IMR-90 (cell line): Measurements from ENCODE around the gene POLR3E.

Source experiments
- SMC3 ChIP-seq: fragments of 150-350 bp; IDR thresholded peaks from 2 replicates; pipeline ENCODE4 v1.6.1; 2016; ENCODE audit warnings: low read depth, mild to moderate bottlenecking, antibody characterized with exemption, low read length, moderate library complexity
- TF ChIP-seq, protein P1 (sequence below): fragments of 150-350 bp; IDR thresholded peaks from 2 replicates; pipeline ENCODE4 v1.6.1; 2017; ENCODE audit warnings: mild to moderate bottlenecking, antibody characterized with exemption, low read length, low read depth
- TF ChIP-seq, protein P2 (sequence below): conservative IDR thresholded peaks from 2 replicates; pipeline ENCODE4 v1.5.1; 2012; ENCODE audit warnings: mild to moderate bottlenecking, low read depth, low read length, improper control_type of control experiment

GRCh38 chr16:22329199-22329695, 32.0 kb downstream of the POLR3E start:
- TF ChIP-seq SMC3: no peak
- TF ChIP-seq, protein P1, sequence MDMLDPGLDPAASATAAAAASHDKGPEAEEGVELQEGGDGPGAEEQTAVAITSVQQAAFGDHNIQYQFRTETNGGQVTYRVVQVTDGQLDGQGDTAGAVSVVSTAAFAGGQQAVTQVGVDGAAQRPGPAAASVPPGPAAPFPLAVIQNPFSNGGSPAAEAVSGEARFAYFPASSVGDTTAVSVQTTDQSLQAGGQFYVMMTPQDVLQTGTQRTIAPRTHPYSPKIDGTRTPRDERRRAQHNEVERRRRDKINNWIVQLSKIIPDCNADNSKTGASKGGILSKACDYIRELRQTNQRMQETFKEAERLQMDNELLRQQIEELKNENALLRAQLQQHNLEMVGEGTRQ: no peak
- TF ChIP-seq, protein P2, sequence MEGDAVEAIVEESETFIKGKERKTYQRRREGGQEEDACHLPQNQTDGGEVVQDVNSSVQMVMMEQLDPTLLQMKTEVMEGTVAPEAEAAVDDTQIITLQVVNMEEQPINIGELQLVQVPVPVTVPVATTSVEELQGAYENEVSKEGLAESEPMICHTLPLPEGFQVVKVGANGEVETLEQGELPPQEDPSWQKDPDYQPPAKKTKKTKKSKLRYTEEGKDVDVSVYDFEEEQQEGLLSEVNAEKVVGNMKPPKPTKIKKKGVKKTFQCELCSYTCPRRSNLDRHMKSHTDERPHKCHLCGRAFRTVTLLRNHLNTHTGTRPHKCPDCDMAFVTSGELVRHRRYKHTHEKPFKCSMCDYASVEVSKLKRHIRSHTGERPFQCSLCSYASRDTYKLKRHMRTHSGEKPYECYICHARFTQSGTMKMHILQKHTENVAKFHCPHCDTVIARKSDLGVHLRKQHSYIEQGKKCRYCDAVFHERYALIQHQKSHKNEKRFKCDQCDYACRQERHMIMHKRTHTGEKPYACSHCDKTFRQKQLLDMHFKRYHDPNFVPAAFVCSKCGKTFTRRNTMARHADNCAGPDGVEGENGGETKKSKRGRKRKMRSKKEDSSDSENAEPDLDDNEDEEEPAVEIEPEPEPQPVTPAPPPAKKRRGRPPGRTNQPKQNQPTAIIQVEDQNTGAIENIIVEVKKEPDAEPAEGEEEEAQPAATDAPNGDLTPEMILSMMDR: no peak
